8988T (cell line): Measurements from ENCODE around the gene BLTP3A.

ENCODE experiments used
- DNase-seq: peaks from one replicate; pipeline ENCODE4 v3.0.0; 2011

The BLTP3A gene

DNA sequence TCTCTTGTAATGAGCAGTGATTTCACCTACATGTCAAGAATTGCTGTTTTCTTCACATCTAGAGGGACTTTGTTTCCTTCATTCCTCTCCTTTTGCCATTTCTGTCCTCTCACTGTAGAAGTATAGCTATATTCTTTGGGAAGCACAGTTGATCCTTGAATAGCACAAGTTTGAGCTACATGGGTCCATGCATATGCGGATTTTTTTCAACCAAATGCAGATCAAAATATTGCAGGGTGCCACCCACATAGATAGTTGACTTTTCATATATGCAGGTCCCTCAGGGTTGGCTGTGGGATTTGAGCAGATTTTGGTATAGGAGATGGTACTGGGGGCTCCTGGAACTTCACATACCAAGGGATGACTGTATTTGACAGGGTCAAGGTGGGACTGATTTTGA is 41.1 kb downstream of the BLTP3A start:
- DNase-seq, result no peak

DNA sequence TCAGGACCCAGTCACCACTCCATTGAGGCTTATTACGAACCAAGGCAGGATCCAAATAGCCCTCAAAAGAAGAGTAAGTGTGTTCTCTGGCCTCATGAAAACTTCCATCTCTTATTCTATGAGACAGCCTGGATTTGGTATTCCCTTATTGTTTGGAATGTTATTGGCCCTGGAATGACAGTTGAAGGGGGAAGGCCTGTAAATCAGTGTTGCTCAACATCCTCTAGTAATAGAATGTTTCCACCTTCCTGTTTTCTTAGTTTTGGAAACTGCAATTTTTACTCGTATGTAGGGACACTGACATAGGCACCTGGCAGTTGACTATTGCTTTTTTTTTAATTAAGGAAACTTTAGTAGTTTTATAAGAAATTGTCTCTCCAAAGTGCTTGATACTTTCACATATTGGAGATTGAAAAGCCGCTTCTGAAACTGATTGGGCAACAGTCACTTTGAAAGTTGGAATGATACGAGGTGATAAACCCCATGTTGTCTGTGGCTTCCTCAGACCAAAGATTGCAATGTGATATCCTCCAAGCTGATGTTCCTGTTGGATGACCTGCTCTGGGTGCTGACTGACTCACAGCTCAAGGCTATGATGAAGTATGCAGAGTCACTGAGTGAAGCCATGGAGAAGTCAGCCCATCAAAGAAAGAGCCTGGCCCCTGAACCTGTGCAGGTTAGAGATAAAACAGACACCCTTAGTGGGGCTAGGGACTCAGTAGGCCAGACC is 43.1 kb downstream of the BLTP3A start:
- DNase-seq, result no peak

DNA sequence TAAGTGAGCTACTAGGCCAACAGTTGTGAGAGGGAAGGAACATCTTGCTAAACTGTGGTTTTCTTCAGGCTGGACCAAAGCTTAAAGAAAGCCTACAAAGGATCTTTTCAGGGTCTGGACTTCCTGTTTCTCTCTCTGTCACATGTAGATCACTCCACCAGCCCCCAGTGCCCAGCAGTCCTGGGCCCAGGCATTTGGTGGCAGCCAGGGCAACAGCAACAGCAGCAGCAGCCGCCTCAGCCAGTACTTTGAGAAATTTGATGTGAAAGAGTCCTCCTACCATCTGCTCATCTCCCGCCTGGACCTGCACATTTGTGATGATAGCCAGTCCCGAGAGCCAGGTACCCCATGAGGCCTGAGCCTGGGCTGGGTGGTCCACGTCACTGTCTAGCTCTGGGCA is 44.1 kb downstream of the BLTP3A start:
- no peak for DNase-seq

DNA sequence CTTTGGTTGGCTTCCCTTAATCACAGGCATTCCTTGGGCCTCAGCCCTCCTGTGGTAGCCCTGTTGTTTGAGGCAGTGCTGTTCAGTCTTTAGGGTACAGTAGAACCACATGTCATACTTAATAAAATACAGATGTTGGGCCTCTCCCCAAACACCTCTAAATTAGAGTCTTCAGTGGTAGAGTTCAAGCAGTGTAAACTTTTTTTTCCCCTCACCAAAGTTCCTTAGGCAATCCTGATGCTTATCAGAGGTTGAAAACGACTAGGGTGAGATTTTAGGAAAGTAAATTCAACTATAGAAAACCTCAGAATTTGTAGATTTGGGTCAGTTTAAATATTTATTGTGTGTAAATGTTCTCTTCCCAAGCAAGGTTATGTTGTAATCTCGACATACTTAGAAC is 44.6 kb downstream of the BLTP3A start:
- no peak for DNase-seq

DNA sequence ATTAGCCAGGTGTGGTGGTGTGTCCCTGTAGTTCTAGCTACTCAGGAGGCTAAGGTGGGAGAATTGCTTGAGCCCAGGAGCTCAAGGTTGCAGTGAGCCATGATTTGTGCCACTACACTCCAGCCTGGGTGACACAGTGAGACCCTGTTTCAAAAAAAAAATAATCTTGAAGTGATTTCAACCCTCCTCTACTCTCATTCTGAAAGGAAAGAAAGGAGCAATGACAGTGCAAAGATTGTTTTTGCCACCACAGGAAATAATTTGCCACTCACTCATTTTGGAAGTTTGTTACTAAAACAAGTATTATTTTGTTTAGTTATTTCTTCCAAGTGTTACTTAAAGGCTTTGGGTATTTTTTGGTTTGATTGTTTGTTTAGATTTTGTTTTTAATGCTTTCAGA is 45.6 kb downstream of the BLTP3A start:
- no peak for DNase-seq

DNA sequence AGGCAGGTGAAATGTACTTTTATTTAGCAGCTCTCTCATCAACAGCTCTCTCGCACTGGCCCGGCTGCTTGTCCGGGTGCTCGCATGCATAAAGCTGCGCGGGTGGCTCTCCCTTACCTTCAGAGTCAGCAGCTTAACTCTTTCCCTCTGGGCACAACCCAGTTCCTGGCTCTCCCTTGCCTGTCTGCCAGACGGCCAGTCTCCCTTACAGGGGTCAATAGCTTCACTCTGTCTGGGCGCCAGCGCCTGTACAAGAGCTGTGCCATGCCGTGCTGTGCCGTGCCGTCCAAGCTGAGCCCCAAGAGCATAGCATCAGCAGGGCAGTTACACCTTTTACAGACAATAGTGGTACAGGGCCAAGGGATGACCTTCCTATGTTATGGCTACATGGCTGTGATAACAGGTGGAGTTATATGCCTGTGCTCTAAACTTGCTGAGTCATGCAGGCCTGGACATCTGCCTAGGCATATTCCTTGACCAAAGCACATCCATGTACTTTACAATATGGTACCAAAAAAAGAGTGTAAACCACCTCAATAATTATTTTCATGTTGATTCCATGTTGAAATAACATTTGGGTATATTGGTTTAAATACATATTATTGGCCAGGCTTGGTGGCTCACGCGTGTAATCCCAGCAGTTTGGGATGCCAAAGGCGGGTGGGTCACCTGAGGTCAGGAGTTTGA is 47.9 kb downstream of the BLTP3A start:
- no peak for DNase-seq
